GM12878 (cell line): ENCODE results near the gene COL4A2.

Source experiments
- ASH2L ChIP-seq: fragments of 300-600, 200-600 bp; sonication (generic); IDR thresholded peaks from 2 replicates; pipeline ENCODE4 v1.6.1; 2017; ENCODE audit warnings: low read depth, mild to moderate bottlenecking, borderline replicate concordance
- CHD2 ChIP-seq: IDR thresholded peaks from 2 replicates; pipeline ENCODE4 v1.6.1; 2011; ENCODE audit warnings: low read depth, low read length, improper control_type of control experiment, borderline replicate concordance
- CTCF ChIP-seq, 3 experiments: IDR thresholded peaks in 2 of 3; conservative IDR thresholded peaks in 1 of 3; 2 replicates each; pipeline ENCODE4 v1.5.1; 2011; ENCODE audit warnings: low read depth in 3 of 3, low read length in 3 of 3, mild to moderate bottlenecking in 3 of 3, control low read depth in 2 of 3, moderate library complexity in 2 of 3, inconsistent platforms in 1 of 3, mixed read lengths in 1 of 3; ENCODE audit not compliant: control insufficient read depth in 2 of 3, insufficient read depth in 1 of 3; ENCODE audit errors: extremely low read depth in 1 of 3
- ESRRA ChIP-seq: IDR thresholded peaks from 2 replicates; pipeline ENCODE4 v1.6.1; 2012; ENCODE audit warnings: mild to moderate bottlenecking, low read length, improper control_type of control experiment
- EZH2 ChIP-seq: IDR thresholded peaks from 2 replicates; pipeline ENCODE4 v1.6.1; 2012; ENCODE audit warnings: low read depth, mild to moderate bottlenecking, control low read depth, inconsistent platforms, low read length, borderline replicate concordance; ENCODE audit not compliant: control insufficient read depth
- JUNB ChIP-seq: IDR thresholded peaks from 2 replicates; pipeline ENCODE4 v1.6.1; 2016; ENCODE audit warnings: antibody characterized with exemption, mild to moderate bottlenecking
- KDM1A ChIP-seq: fragments of 200-600 bp; sonication (generic); IDR thresholded peaks from 2 replicates; pipeline ENCODE4 v1.6.1; 2016; ENCODE audit warnings: borderline replicate concordance
- NR2C2 ChIP-seq: IDR thresholded peaks from 2 replicates; pipeline ENCODE4 v1.6.1; 2011; ENCODE audit warnings: borderline replicate concordance, low read depth; ENCODE audit not compliant: control insufficient read depth, insufficient read length
- POLR2A ChIP-seq: IDR thresholded peaks from 2 replicates; pipeline ENCODE4 v1.6.1; 2011; ENCODE audit warnings: low read depth, mild to moderate bottlenecking, low read length
- RBBP5 ChIP-seq: fragments of 200-600 bp; sonication (generic); conservative IDR thresholded peaks from 2 replicates; pipeline ENCODE4 v1.6.1; 2016
- REST ChIP-seq: IDR thresholded peaks from 2 replicates; pipeline ENCODE4 v1.6.1; 2012; ENCODE audit warnings: mild to moderate bottlenecking, low read depth, low read length
- SKIL ChIP-seq: fragments of 450-650 bp; IDR thresholded peaks from 2 replicates; pipeline ENCODE4 v1.6.1; 2017; ENCODE audit warnings: mild to moderate bottlenecking, low read depth, inconsistent platforms; ENCODE audit not compliant: poor library complexity, severe bottlenecking
- TAF1 ChIP-seq: IDR thresholded peaks from 2 replicates; pipeline ENCODE4 v1.6.1; 2011; ENCODE audit warnings: mild to moderate bottlenecking, low read depth, low read length, borderline replicate concordance

- no peak for TF ChIP-seq RBBP5
- no peak for TF ChIP-seq POLR2A
- no peak for TF ChIP-seq JUNB
- TF ChIP-seq TAF1 = no peak
- no peak for TF ChIP-seq NR2C2
- TF ChIP-seq CTCF (IDR thresholded peaks at IDR 0.05 in 2 of 3, conservative IDR thresholded peaks at IDR 0.05 in 1 of 3; ENCODE audit: control insufficient read depth in 2 of 3, extremely low read depth in 1 of 3, insufficient read depth in 1 of 3, low read depth in 3 of 3, low read length in 3 of 3) = no peak
- no peak for TF ChIP-seq REST
- no peak for TF ChIP-seq CHD2
- TF ChIP-seq ESRRA = no peak
- TF ChIP-seq ASH2L = no peak
- TF ChIP-seq KDM1A = no peak
- no peak for TF ChIP-seq SKIL
- no peak for TF ChIP-seq EZH2
These were observed 242.1 kb downstream of the COL4A2 start for GRCh38 chr13:110548891-110549794.
